ENCODE data around the gene OSBPL6. TPM values are rescaled to one million over a fixed set of nuclear protein-coding genes. Genes with fewer than 3 reads are reported as not detected.

Gene OSBPL6
- total RNA-seq, 1 experiment from 2014 or later = 11.6 TPM

DNA sequence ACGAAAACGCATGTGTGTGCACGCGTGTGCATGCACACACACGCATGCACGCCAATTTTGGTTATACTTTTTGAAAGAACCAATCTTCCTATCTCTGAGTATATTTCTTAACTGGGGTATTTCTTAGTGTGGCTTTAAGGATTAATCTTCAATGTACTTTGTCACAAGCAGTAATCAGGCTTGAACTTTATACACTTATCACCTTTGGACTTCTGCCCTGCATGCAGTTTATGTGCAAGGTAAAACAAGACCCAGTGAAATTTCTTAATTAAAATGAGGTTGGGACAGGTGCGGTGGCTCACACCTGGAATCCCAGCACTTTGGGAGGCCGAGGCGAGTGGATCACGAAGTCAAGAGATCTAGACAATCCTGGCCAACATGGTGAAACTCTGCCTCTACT, 85.3 kb downstream of the OSBPL6 start:
- Histone ChIP-seq H3K9me2 (ENCODE audit: insufficient read depth) (no peaks in the 10 kb centered on the region), H3K27ac (ENCODE audit: low read depth, low read length) (no peak overlapping the region), H3K9ac (ENCODE audit: low read length) (no peak overlapping the region), H3K79me2 (ENCODE audit: insufficient read depth, low read length) (no peaks in the 10 kb centered on the region), H4K20me1 (ENCODE audit: insufficient read depth) (no peaks in the 10 kb centered on the region), H3K4me1 (ENCODE audit: control insufficient read depth in 1 of 2, insufficient read depth in 2 of 2, low read length in 2 of 2) (peaks cover 0 to 11% of the 10 kb centered on the region in 2 experiments; a peak in 1 of 4 replicates), H2AFZ (ENCODE audit: low read depth, low read length, poor library complexity, severe bottlenecking) (no peak overlapping the region), H3K27me3 (ENCODE audit: insufficient read depth, low read length) (no peaks in the 10 kb centered on the region), H3K9me3 (ENCODE audit: control insufficient read depth in 1 of 2, insufficient read depth in 1 of 2, low read depth in 1 of 2, low read length in 2 of 2) (no peaks in the 10 kb centered on the region), H3K36me3 (ENCODE audit: control insufficient read depth in 1 of 2, insufficient read depth in 2 of 2, low read length in 2 of 2) (no peaks in the 10 kb centered on the region), H3K4me2 (ENCODE audit: low read length) (no peak overlapping the region), H3K4me3 (replicated peaks in 1 of 2; ENCODE audit: low read depth in 1 of 2, low read length in 2 of 2) (no peak overlapping the region)
- no peak for ATAC-seq
- POLR2A ChIA-PET = no interaction called here
- DNase-seq (ENCODE audit: low read depth, low spot score) = no peak
- RAD21 ChIA-PET (ENCODE audit: low non-redundant PET in 1 of 2, low total read pairs in 2 of 2, uncharacterized antibody in 2 of 2, unreplicated experiment in 2 of 2) = no interaction called here
- BruUV-seq (replicated peaks) = no TSS peak
- TF ChIP-seq SP1 (IDR thresholded peaks at IDR 0.05; ENCODE audit: low read depth) (no peak), YY1 (IDR thresholded peaks at IDR 0.05; ENCODE audit: extremely low read depth, insufficient replicate concordance, low read depth, low read length) (no peak), TCF7L2 (IDR thresholded peaks at IDR 0.05; ENCODE audit: borderline replicate concordance, extremely low read depth, insufficient read depth, insufficient read length) (no peak), CBX3 (IDR thresholded peaks at IDR 0.05; ENCODE audit: low read depth) (no peak), FOSL1 (IDR thresholded peaks at IDR 0.05; ENCODE audit: low read depth) (no peak), EZH2phosphoT487 (IDR thresholded peaks at IDR 0.05; ENCODE audit: borderline replicate concordance) (no peak), EZH2 (IDR thresholded peaks at IDR 0.05) (no peak), CEBPB (IDR thresholded peaks at IDR 0.05; ENCODE audit: low read depth) (no peak), JUND (IDR thresholded peaks at IDR 0.05) (no peak), ZNF274 (IDR thresholded peaks at IDR 0.05; ENCODE audit: low read depth, low read length) (no peak), POLR2A (IDR thresholded peaks at IDR 0.05; ENCODE audit: borderline replicate concordance, extremely low read depth, insufficient read depth, insufficient read length) (no peak), RAD21 (IDR thresholded peaks at IDR 0.05; ENCODE audit: low read depth) (no peak)
- TF ChIP-seq, protein P1, sequence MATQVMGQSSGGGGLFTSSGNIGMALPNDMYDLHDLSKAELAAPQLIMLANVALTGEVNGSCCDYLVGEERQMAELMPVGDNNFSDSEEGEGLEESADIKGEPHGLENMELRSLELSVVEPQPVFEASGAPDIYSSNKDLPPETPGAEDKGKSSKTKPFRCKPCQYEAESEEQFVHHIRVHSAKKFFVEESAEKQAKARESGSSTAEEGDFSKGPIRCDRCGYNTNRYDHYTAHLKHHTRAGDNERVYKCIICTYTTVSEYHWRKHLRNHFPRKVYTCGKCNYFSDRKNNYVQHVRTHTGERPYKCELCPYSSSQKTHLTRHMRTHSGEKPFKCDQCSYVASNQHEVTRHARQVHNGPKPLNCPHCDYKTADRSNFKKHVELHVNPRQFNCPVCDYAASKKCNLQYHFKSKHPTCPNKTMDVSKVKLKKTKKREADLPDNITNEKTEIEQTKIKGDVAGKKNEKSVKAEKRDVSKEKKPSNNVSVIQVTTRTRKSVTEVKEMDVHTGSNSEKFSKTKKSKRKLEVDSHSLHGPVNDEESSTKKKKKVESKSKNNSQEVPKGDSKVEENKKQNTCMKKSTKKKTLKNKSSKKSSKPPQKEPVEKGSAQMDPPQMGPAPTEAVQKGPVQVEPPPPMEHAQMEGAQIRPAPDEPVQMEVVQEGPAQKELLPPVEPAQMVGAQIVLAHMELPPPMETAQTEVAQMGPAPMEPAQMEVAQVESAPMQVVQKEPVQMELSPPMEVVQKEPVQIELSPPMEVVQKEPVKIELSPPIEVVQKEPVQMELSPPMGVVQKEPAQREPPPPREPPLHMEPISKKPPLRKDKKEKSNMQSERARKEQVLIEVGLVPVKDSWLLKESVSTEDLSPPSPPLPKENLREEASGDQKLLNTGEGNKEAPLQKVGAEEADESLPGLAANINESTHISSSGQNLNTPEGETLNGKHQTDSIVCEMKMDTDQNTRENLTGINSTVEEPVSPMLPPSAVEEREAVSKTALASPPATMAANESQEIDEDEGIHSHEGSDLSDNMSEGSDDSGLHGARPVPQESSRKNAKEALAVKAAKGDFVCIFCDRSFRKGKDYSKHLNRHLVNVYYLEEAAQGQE (IDR thresholded peaks at IDR 0.05; ENCODE audit: low read depth) = no peak
- TF ChIP-seq, protein P2, sequence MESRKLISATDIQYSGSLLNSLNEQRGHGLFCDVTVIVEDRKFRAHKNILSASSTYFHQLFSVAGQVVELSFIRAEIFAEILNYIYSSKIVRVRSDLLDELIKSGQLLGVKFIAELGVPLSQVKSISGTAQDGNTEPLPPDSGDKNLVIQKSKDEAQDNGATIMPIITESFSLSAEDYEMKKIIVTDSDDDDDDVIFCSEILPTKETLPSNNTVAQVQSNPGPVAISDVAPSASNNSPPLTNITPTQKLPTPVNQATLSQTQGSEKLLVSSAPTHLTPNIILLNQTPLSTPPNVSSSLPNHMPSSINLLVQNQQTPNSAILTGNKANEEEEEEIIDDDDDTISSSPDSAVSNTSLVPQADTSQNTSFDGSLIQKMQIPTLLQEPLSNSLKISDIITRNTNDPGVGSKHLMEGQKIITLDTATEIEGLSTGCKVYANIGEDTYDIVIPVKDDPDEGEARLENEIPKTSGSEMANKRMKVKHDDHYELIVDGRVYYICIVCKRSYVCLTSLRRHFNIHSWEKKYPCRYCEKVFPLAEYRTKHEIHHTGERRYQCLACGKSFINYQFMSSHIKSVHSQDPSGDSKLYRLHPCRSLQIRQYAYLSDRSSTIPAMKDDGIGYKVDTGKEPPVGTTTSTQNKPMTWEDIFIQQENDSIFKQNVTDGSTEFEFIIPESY (IDR thresholded peaks at IDR 0.05; ENCODE audit: extremely low read depth, insufficient replicate concordance, low read length) = no peak
- TF ChIP-seq, protein P3, sequence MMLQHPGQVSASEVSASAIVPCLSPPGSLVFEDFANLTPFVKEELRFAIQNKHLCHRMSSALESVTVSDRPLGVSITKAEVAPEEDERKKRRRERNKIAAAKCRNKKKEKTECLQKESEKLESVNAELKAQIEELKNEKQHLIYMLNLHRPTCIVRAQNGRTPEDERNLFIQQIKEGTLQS (IDR thresholded peaks at IDR 0.05) = no peak
- intact Hi-C loops (cut with micrococcal nuclease) = no loop called here
- CTCF ChIA-PET = no interaction called here

Data from HCT116 (cell line).